ENCODE data around the gene FBXO38.
"Not testable (repeated sequence)": the region's sequence is repeated elsewhere in the genome, so short reads cannot be mapped to it uniquely, and the experiment has no call there.

The FBXO38 gene

GRCh38 chr5:148437249-148437648 lies 53.5 kb downstream of the FBXO38 start:
- DNase-seq, result no peak

- DNase-seq, result no peak
Observed at GRCh38 chr5:148438933-148439332, 55.2 kb downstream of the FBXO38 start.

- DNase-seq, result no peak
Observed at GRCh38 chr5:148443241-148443640, 59.5 kb downstream of the FBXO38 start.

- DNase-seq, result peak; percentile 79
Observed at GRCh38 chr5:148443998-148444397, 60.2 kb downstream of the FBXO38 start.

GRCh38 chr5:148445578-148445977 lies 61.8 kb downstream of the FBXO38 start:
- no peak for DNase-seq

GRCh38 chr5:148446611-148447010 lies 62.9 kb downstream of the FBXO38 start:
- DNase-seq, result no peak

GRCh38 chr5:148452499-148453193 lies 68.9 kb downstream of the FBXO38 start:
- no peak for DNase-seq

- no peak for DNase-seq
Observed at GRCh38 chr5:148454576-148454975, 70.8 kb downstream of the FBXO38 start.

GRCh38 chr5:148455185-148455584 lies 71.4 kb downstream of the FBXO38 start:
- no peak for DNase-seq

- DNase-seq, result no peak
Observed at GRCh38 chr5:148457183-148457620, 73.4 kb downstream of the FBXO38 start.

- no peak for DNase-seq
Observed at GRCh38 chr5:148458036-148458888, 74.5 kb downstream of the FBXO38 start.

- no peak for DNase-seq
Observed at GRCh38 chr5:148459669-148460068, 75.9 kb downstream of the FBXO38 start.

GRCh38 chr5:148465381-148466235 lies 81.8 kb downstream of the FBXO38 start:
- no peak for DNase-seq

- no peak for DNase-seq
Observed at GRCh38 chr5:148466236-148466580, 82.5 kb downstream of the FBXO38 start.

- no peak for DNase-seq
Observed at GRCh38 chr5:148467958-148468357, 84.2 kb downstream of the FBXO38 start.

GRCh38 chr5:148468746-148469145 lies 85.0 kb downstream of the FBXO38 start:
- not testable (repeated sequence) for DNase-seq

GRCh38 chr5:148469501-148469935 lies 85.8 kb downstream of the FBXO38 start:
- DNase-seq, result peak; percentile 59

- no peak for DNase-seq
Observed at GRCh38 chr5:148471379-148471778, 87.6 kb downstream of the FBXO38 start.

- no peak for DNase-seq
Observed at GRCh38 chr5:148474025-148474511, 90.3 kb downstream of the FBXO38 start.

- DNase-seq, result no peak
Observed at GRCh38 chr5:148476302-148476701, 92.5 kb downstream of the FBXO38 start.

GRCh38 chr5:148477429-148477828 lies 93.7 kb downstream of the FBXO38 start:
- DNase-seq, result no peak

- DNase-seq, result no peak
Observed at GRCh38 chr5:148482196-148482595, 98.4 kb downstream of the FBXO38 start.
